ENCODE results near the gene TIMM10.

TIMM10 gene

DNA sequence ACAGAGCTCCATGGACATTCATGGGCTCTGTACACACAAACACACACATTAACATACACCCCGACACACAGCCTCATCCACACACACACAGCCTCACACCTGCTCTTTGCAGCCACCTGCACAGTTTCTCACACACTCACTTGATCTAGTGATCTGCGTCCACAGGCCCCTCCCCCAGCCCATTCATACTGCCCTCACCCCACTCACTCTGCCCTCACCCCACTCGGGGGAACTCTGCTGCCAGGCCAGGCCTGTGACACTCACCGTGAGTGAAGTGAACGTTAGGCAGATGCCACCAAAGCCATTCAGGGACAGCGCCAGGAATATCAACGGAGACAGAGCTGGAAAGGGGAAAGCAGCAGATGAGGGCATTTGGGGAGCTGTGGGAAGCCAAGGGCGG, 30.0 kb downstream of the TIMM10 start:
- Histone ChIP-seq H3K36me3 (ENCODE audit: insufficient read depth, low read depth, low read length) (peaks cover 22% of the 10 kb centered on the region), H3K4me3 (ENCODE audit: low read length) (peak overlapping the region; percentile 65; the same call in 1 of the 2 replicates), H3K9ac (ENCODE audit: low read depth, low read length) (peak overlapping the region; percentile 66; the same call in 1 of the 2 replicates), H3K4me1 (ENCODE audit: insufficient read depth, low read length) (peaks cover 12% of the 10 kb centered on the region; the same call in 1 of the 2 replicates), H3K9me3 (ENCODE audit: insufficient read depth, low read depth, low read length) (no peaks in the 10 kb centered on the region), H3K27me3 (ENCODE audit: insufficient read depth, low read length) (no peaks in the 10 kb centered on the region), H3K27ac (ENCODE audit: low read length) (peak overlapping the region; percentile 59)

GRCh38 chr11:57499983-57500461, 30.5 kb downstream of the TIMM10 start:
- peak overlapping the region; percentile 59 for H3K27ac ChIP-seq (ENCODE audit: low read length)
- H3K27me3 ChIP-seq (ENCODE audit: insufficient read depth, low read length): no peaks in the 10 kb centered on the region
- peaks cover 21% of the 10 kb centered on the region for H3K36me3 ChIP-seq (ENCODE audit: insufficient read depth, low read depth, low read length)
- peak overlapping the region; percentile 66; the same call in 1 of the 2 replicates for H3K9ac ChIP-seq (ENCODE audit: low read depth, low read length)
- H3K4me1 ChIP-seq (ENCODE audit: insufficient read depth, low read length): peaks cover 12% of the 10 kb centered on the region; the same call in 1 of the 2 replicates
- H3K4me3 ChIP-seq (ENCODE audit: low read length): peak overlapping the region; percentile 65
- H3K9me3 ChIP-seq (ENCODE audit: insufficient read depth, low read depth, low read length): no peaks in the 10 kb centered on the region

DNA sequence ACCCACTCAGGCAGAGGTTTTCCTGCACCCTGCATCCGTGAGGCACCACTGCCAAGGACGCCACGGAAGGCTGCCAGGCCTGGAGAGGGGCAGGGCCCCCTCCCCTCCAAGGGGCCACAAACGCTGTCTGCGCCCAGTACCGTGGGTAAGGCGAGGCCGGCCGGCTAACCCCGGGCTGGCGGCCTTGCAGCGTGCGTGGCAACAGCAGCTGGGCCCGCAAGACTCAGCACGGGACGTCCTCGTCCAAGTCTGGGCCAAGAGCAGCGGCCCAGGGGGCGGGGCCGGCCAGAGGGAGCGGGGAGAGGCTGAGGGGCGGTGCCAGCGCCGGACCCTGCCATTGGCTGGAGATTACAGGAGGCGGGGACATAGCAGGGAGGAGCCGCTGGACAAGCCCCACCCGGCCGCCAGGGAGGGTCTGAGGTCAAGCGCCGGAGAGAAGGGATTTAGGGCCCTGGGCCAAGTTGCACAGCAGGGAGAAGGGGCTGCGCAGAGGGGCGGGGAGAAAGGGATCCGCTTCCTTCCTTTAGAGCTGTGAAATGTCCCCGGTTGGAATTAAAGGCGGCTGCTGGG, 31.1 kb downstream of the TIMM10 start:
- Histone ChIP-seq H3K4me3 (ENCODE audit: low read length) (peak overlapping the region; percentile 65), H3K9ac (ENCODE audit: low read depth, low read length) (peak overlapping the region; percentile 66; the same call in 1 of the 2 replicates), H3K9me3 (ENCODE audit: insufficient read depth, low read depth, low read length) (no peaks in the 10 kb centered on the region), H3K36me3 (ENCODE audit: insufficient read depth, low read depth, low read length) (peaks cover 18% of the 10 kb centered on the region), H3K27ac (ENCODE audit: low read length) (no peak overlapping the region), H3K27me3 (ENCODE audit: insufficient read depth, low read length) (no peaks in the 10 kb centered on the region), H3K4me1 (ENCODE audit: insufficient read depth, low read length) (peaks cover 12% of the 10 kb centered on the region; the same call in 1 of the 2 replicates)

- Histone ChIP-seq H3K27me3 (ENCODE audit: insufficient read depth, low read length) (no peaks in the 10 kb centered on the region), H3K9me3 (ENCODE audit: insufficient read depth, low read depth, low read length) (no peaks in the 10 kb centered on the region), H3K9ac (ENCODE audit: low read depth, low read length) (no peak overlapping the region), H3K36me3 (ENCODE audit: insufficient read depth, low read depth, low read length) (peaks cover 18% of the 10 kb centered on the region), H3K4me3 (ENCODE audit: low read length) (no peak overlapping the region), H3K4me1 (ENCODE audit: insufficient read depth, low read length) (peaks cover 12% of the 10 kb centered on the region; the same call in 1 of the 2 replicates), H3K27ac (ENCODE audit: low read length) (no peak overlapping the region)
Measured at GRCh38 chr11:57498540-57498939, 32.0 kb downstream of the TIMM10 start.

GRCh38 chr11:57497303-57498247, 33.0 kb downstream of the TIMM10 start:
- no peaks in the 10 kb centered on the region for H3K9me3 ChIP-seq (ENCODE audit: insufficient read depth, low read depth, low read length)
- H3K4me1 ChIP-seq (ENCODE audit: insufficient read depth, low read length): peaks cover 12% of the 10 kb centered on the region; the same call in 1 of the 2 replicates
- H3K9ac ChIP-seq (ENCODE audit: low read depth, low read length): no peak overlapping the region
- H3K36me3 ChIP-seq (ENCODE audit: insufficient read depth, low read depth, low read length): peaks cover 18% of the 10 kb centered on the region
- no peak overlapping the region for H3K4me3 ChIP-seq (ENCODE audit: low read length)
- no peak overlapping the region for H3K27ac ChIP-seq (ENCODE audit: low read length)
- H3K27me3 ChIP-seq (ENCODE audit: insufficient read depth, low read length): no peaks in the 10 kb centered on the region

DNA sequence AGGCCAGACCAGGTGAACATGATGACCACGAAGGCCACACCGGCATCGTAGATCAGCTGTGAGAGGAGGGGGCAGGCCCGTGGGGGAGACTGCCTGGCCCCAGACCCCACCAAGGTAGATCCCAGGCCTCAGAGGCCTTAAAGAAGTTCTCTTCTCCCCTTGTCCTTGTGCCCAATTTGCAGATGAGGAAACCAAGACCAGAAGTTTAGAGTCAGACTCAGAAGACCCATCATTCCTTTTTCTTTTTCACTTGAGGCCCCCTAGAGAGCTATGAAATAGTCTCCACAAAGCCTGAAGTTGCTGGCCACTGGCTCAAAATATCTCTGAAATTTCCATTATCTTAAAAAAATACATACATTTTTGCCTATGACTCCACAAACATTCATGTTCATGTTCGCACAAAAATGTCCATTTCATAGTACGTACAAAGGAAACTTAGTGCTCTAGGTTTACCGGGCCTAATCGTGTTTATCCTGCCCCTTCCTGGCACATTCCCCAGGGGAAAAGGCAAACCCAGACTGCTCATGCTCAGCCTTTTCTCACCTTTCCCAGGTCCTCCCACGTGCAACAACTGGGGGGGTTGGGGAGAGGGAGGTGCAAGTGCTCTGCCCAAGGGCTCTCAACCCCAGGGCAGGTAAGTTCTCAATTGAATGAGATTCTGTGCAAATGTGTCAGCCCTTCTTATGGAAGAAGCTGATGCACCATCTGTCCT, 34.3 kb downstream of the TIMM10 start:
- peaks cover 20% of the 10 kb centered on the region for H3K36me3 ChIP-seq (ENCODE audit: insufficient read depth, low read depth, low read length)
- no peak overlapping the region for H3K27ac ChIP-seq (ENCODE audit: low read length)
- H3K4me3 ChIP-seq (ENCODE audit: low read length): no peak overlapping the region
- H3K9ac ChIP-seq (ENCODE audit: low read depth, low read length): no peak overlapping the region
- peaks cover 12% of the 10 kb centered on the region; the same call in 1 of the 2 replicates for H3K4me1 ChIP-seq (ENCODE audit: insufficient read depth, low read length)
- H3K27me3 ChIP-seq (ENCODE audit: insufficient read depth, low read length): no peaks in the 10 kb centered on the region
- no peaks in the 10 kb centered on the region for H3K9me3 ChIP-seq (ENCODE audit: insufficient read depth, low read depth, low read length)

GRCh38 chr11:57493507-57494503, 36.7 kb downstream of the TIMM10 start:
- H3K27me3 ChIP-seq (ENCODE audit: insufficient read depth, low read length): no peaks in the 10 kb centered on the region
- no peaks in the 10 kb centered on the region for H3K4me1 ChIP-seq (ENCODE audit: insufficient read depth, low read length)
- H3K36me3 ChIP-seq (ENCODE audit: insufficient read depth, low read depth, low read length): peaks cover 34% of the 10 kb centered on the region; the same call in 1 of the 2 replicates
- peak overlapping the region; percentile 68 for H3K27ac ChIP-seq (ENCODE audit: low read length)
- H3K9ac ChIP-seq (ENCODE audit: low read depth, low read length): peak overlapping the region; percentile 68
- no peak overlapping the region for H3K4me3 ChIP-seq (ENCODE audit: low read length)
- no peaks in the 10 kb centered on the region for H3K9me3 ChIP-seq (ENCODE audit: insufficient read depth, low read depth, low read length)

GRCh38 chr11:57491371-57492061, 39.0 kb downstream of the TIMM10 start:
- Histone ChIP-seq H3K27me3 (ENCODE audit: insufficient read depth, low read length) (no peaks in the 10 kb centered on the region), H3K4me1 (ENCODE audit: insufficient read depth, low read length) (no peaks in the 10 kb centered on the region), H3K9ac (ENCODE audit: low read depth, low read length) (no peak overlapping the region), H3K27ac (ENCODE audit: low read length) (no peak overlapping the region), H3K4me3 (ENCODE audit: low read length) (no peak overlapping the region), H3K9me3 (ENCODE audit: insufficient read depth, low read depth, low read length) (no peaks in the 10 kb centered on the region), H3K36me3 (ENCODE audit: insufficient read depth, low read depth, low read length) (peaks cover 31% of the 10 kb centered on the region; the same call in 1 of the 2 replicates)

- Histone ChIP-seq H3K9ac (ENCODE audit: low read depth, low read length) (no peak overlapping the region), H3K27me3 (ENCODE audit: insufficient read depth, low read length) (no peaks in the 10 kb centered on the region), H3K4me3 (ENCODE audit: low read length) (no peak overlapping the region), H3K36me3 (ENCODE audit: insufficient read depth, low read depth, low read length) (peaks cover 35% of the 10 kb centered on the region), H3K9me3 (ENCODE audit: insufficient read depth, low read depth, low read length) (no peaks in the 10 kb centered on the region), H3K27ac (ENCODE audit: low read length) (no peak overlapping the region), H3K4me1 (ENCODE audit: insufficient read depth, low read length) (no peaks in the 10 kb centered on the region)
Measured at GRCh38 chr11:57490456-57491248, 39.9 kb downstream of the TIMM10 start.
